A673 (cell line): ENCODE results near the gene FLYWCH1. TPM values are rescaled to one million over a fixed set of nuclear protein-coding genes. Genes with fewer than 3 reads are reported as not detected.

ENCODE experiments used
- BruUV-seq: library from RNA; stranded (reverse); fragments of 400-500 nt; replicated peaks from 2 replicates; lab custom pipeline; 2021; lab: Mats Ljungman, UMichigan
- CTCF ChIA-PET: fragments of 300-600 bp; sonication (Branson Sonifier 250); formaldehyde crosslinking; loops from one replicate; lab custom pipeline; 2022; ENCODE audit warnings: antibody characterized with exemption; lab: Charles Lee
- POLR2A ChIA-PET: fragments of 300-600 bp; sonication (Branson Sonifier 250); formaldehyde crosslinking; loops from one replicate; lab custom pipeline; 2022; ENCODE audit warnings: antibody characterized with exemption; ENCODE audit not compliant: low non-redundant PET; lab: Charles Lee
- DNase-seq: peaks from one replicate; pipeline ENCODE4 v3.0.0-alpha.2; 2015; ENCODE audit warnings: low spot score
- H3K27ac ChIP-seq: fragments of 200-600 bp; sonication (generic); 2 replicates; pipeline ENCODE4 v1.5.1; 2016; ENCODE audit warnings: mixed run types, low read depth, mild to moderate bottlenecking, mixed read lengths, antibody characterized with exemption, low read length; ENCODE audit not compliant: poor library complexity, severe bottlenecking
- H3K27me3 ChIP-seq: fragments of 200-600 bp; sonication (generic); replicated peaks from 2 replicates; pipeline ENCODE4 v1.6.1; 2017; ENCODE audit warnings: mixed run types, low read depth, mild to moderate bottlenecking, mixed read lengths, antibody characterized with exemption, low read length; ENCODE audit not compliant: insufficient read depth, poor library complexity
- H3K36me3 ChIP-seq: fragments of 200-600 bp; sonication (generic); 2 replicates; pipeline ENCODE4 v1.6.1; 2016; ENCODE audit warnings: mixed run types, mild to moderate bottlenecking, mixed read lengths, antibody characterized with exemption, low read length; ENCODE audit not compliant: insufficient read depth, poor library complexity, severe bottlenecking
- H3K4me1 ChIP-seq: fragments of 200-600 bp; sonication (generic); 2 replicates; pipeline ENCODE4 v1.6.1; 2017; ENCODE audit warnings: mixed run types, mild to moderate bottlenecking, mixed read lengths, antibody characterized with exemption, low read length; ENCODE audit not compliant: insufficient read depth, poor library complexity, severe bottlenecking
- H3K4me3 ChIP-seq: fragments of 200-600 bp; sonication (generic); 2 replicates; pipeline ENCODE4 v1.5.1; 2016; ENCODE audit warnings: low read depth, mixed run types, mild to moderate bottlenecking, mixed read lengths, low read length; ENCODE audit not compliant: poor library complexity, severe bottlenecking
- H3K9me3 ChIP-seq: fragments of 200-600 bp; sonication (generic); 2 replicates; pipeline ENCODE4 v1.6.1; 2016; ENCODE audit warnings: mixed run types, low read depth, mild to moderate bottlenecking, mixed read lengths, antibody characterized with exemption, low read length; ENCODE audit not compliant: poor library complexity, severe bottlenecking
- CTCF ChIP-seq: fragments of 300-800, 200-600 bp; sonication (generic); conservative IDR thresholded peaks from 2 replicates; pipeline ENCODE4 v1.5.1; 2017; ENCODE audit warnings: low read depth, mild to moderate bottlenecking, antibody characterized with exemption, low read length, moderate library complexity, mixed read lengths
- EZH2 ChIP-seq: fragments of 200-600 bp; sonication (generic); IDR thresholded peaks from 2 replicates; pipeline ENCODE4 v1.6.1; 2017; ENCODE audit warnings: borderline replicate concordance, low read depth, mild to moderate bottlenecking, mixed read lengths, antibody characterized with exemption, low read length; ENCODE audit not compliant: poor library complexity, severe bottlenecking
- intact Hi-C: fragments of 100-400 bp; cut with micrococcal nuclease; formaldehyde crosslinking; loops from one replicate; pipeline ENCODE4 v1.10.0; 2022; ENCODE audit not compliant: unreplicated experiment
- total RNA-seq: library from RNA; stranded (reverse); gene quantifications from 2 replicates; pipeline ENCODE4 v1.2.3, GENCODE V29; 2021

Gene FLYWCH1
- total RNA-seq, 1 experiment from 2014 or later, result 46.8 TPM

- intact Hi-C loops, result no loop called here
- CTCF ChIA-PET, result no interaction called here
- no peak for DNase-seq
Observed at GRCh38 chr16:2953706-2954627, 42.2 kb downstream of the FLYWCH1 start.

GRCh38 chr16:2954656-2955381 is 43.1 kb downstream of the FLYWCH1 start:
- Histone ChIP-seq H3K4me3 (no peak overlapping the region), H3K27ac (no peak overlapping the region), H3K4me1 (no peaks in the 10 kb centered on the region), H3K36me3 (no peaks in the 10 kb centered on the region), H3K9me3 (no peaks in the 10 kb centered on the region), H3K27me3 (no peaks in the 10 kb centered on the region)
- BruUV-seq, result no TSS peak
- no peak for TF ChIP-seq CTCF
- TF ChIP-seq EZH2, result no peak
- POLR2A ChIA-PET, result no interaction called here
- intact Hi-C loops, result no loop called here
- no peak for DNase-seq
- CTCF ChIA-PET, result no interaction called here

More at GRCh38 chr16:2953706-2954627, 42.2 kb downstream of the FLYWCH1 start:
- POLR2A ChIA-PET, result no interaction called here
- H3K9me3 ChIP-seq, result no peaks in the 10 kb centered on the region
- H3K4me1 ChIP-seq, result no peaks in the 10 kb centered on the region
- TF ChIP-seq CTCF (no peak), EZH2 (no peak)
- no peaks in the 10 kb centered on the region for H3K27me3 ChIP-seq
- no peaks in the 10 kb centered on the region for H3K36me3 ChIP-seq
- H3K27ac ChIP-seq, result no peak overlapping the region
- BruUV-seq, result no TSS peak
- H3K4me3 ChIP-seq, result no peak overlapping the region

- no peaks in the 10 kb centered on the region for H3K27me3 ChIP-seq
- no peak overlapping the region for H3K4me3 ChIP-seq
- intact Hi-C loops, result no loop called here
- BruUV-seq, result no TSS peak
- no peaks in the 10 kb centered on the region for H3K9me3 ChIP-seq
- no peak overlapping the region for H3K27ac ChIP-seq
- DNase-seq, result no peak
- H3K36me3 ChIP-seq, result no peaks in the 10 kb centered on the region
- POLR2A ChIA-PET, result no interaction called here
- CTCF ChIA-PET, result no interaction called here
- TF ChIP-seq EZH2, result no peak
- no peak for TF ChIP-seq CTCF
- no peaks in the 10 kb centered on the region for H3K4me1 ChIP-seq
Observed at GRCh38 chr16:2955438-2955778, 43.7 kb downstream of the FLYWCH1 start.
